ENCODE results near the gene PSMA3. TPM values are rescaled to one million over a fixed set of nuclear protein-coding genes. Genes with fewer than 3 reads are reported as not detected.

The PSMA3 gene
- total RNA-seq, 2 experiments from 2014 or later: 397 to 408 TPM

GRCh38 chr14:58282925-58283593 lies 38.4 kb downstream of the PSMA3 start:
- H3K36me3 Mint-ChIP-seq: peaks cover 62% of the 10 kb centered on the region
- DNase-seq: no peak
- peaks cover 54% of the 10 kb centered on the region for H3K4me1 Mint-ChIP-seq
- no peak overlapping the region for H3K4me3 Mint-ChIP-seq
- H3K27me3 Mint-ChIP-seq: no peaks in the 10 kb centered on the region
- H3K9me3 Mint-ChIP-seq: no peaks in the 10 kb centered on the region
- H3K27ac Mint-ChIP-seq: peak overlapping the region; percentile 93

DNA sequence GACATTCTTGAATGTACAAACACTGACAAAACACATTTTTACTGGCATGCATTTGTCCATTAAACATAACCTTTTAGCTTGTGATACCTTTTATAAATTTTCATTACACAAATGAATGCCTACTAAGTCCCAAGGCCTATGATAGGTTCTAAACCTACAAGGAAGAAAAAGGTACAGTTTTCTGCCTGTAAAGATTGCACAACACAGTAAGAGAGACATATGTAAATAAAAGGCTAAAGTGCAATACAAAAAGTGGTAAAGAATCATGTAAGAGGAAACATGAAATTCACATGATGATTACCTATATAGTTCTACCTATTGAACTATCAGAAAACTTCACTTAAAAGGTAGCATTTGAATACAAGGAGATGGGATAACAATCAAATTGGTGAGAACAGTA lies 39.1 kb downstream of the PSMA3 start:
- DNase-seq: no peak
- Mint-ChIP-seq H3K9me3 (no peaks in the 10 kb centered on the region), H3K4me3 (no peak overlapping the region), H3K36me3 (peaks cover 63% of the 10 kb centered on the region), H3K27me3 (no peaks in the 10 kb centered on the region), H3K27ac (no peak overlapping the region), H3K4me1 (peaks cover 60% of the 10 kb centered on the region)

GRCh38 chr14:58285132-58285531 lies 40.5 kb downstream of the PSMA3 start:
- H3K27ac Mint-ChIP-seq: peak overlapping the region; percentile 74
- H3K4me3 Mint-ChIP-seq: no peak overlapping the region
- peaks cover 65% of the 10 kb centered on the region for H3K36me3 Mint-ChIP-seq
- no peak for DNase-seq
- no peaks in the 10 kb centered on the region for H3K9me3 Mint-ChIP-seq
- peaks cover 66% of the 10 kb centered on the region for H3K4me1 Mint-ChIP-seq
- no peaks in the 10 kb centered on the region for H3K27me3 Mint-ChIP-seq

DNA sequence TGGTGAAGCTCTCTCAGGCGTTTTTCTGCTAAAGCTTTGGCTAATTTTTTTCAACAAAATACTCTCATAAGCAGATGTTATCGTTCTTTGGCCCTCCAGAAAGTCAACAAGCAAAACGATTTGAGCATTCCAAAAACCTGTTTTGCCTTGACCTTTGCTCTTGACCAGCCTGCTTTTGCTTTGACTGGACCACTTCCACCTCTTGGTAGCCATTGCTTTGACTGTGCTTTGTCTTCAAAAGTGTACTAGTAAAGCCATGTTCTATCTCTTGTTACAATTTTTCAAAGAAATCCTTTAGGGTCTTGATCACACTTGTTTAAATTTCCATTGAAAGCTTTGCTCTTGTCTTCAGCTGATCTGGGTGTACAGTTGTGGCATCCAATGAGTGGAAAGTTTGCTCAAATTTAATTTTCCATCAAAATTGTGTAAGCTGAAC lies 43.0 kb downstream of the PSMA3 start:
- Mint-ChIP-seq H3K4me3 (no peak overlapping the region), H3K4me1 (peaks cover 54% of the 10 kb centered on the region), H3K27ac (peak overlapping the region; percentile 46), H3K9me3 (no peaks in the 10 kb centered on the region), H3K27me3 (no peaks in the 10 kb centered on the region), H3K36me3 (peaks cover 47% of the 10 kb centered on the region)
- no peak for DNase-seq

GRCh38 chr14:58288106-58288792 lies 43.6 kb downstream of the PSMA3 start:
- Mint-ChIP-seq H3K4me3 (no peak overlapping the region), H3K36me3 (peaks cover 46% of the 10 kb centered on the region), H3K27me3 (no peaks in the 10 kb centered on the region), H3K4me1 (peaks cover 54% of the 10 kb centered on the region), H3K9me3 (no peaks in the 10 kb centered on the region), H3K27ac (peak overlapping the region; percentile 64)
- DNase-seq: no peak

GRCh38 chr14:58291646-58292045 lies 47.0 kb downstream of the PSMA3 start:
- H3K27me3 Mint-ChIP-seq: no peaks in the 10 kb centered on the region
- no peak for DNase-seq
- H3K4me3 Mint-ChIP-seq: no peak overlapping the region
- peaks cover 55% of the 10 kb centered on the region for H3K4me1 Mint-ChIP-seq
- H3K9me3 Mint-ChIP-seq: no peaks in the 10 kb centered on the region
- H3K27ac Mint-ChIP-seq: no peak overlapping the region
- peaks cover 50% of the 10 kb centered on the region for H3K36me3 Mint-ChIP-seq

DNA sequence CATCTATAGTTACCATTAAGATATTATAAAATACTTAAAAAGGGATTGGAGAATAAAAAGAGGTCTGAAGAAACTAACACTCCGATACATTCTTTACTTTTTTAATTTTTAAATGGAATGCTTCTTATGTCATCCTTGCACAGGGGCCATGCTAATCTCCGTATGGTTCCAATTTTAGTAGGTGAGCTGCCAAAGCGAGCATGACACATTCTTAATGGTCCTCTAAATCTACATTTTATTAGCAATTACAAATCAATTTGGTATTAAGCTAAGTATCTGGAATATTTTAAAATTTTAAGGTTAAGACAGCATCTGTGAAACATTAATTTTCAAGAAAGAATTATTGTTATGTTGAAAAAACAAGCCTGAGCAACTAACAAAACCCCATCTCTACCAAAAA lies 47.5 kb downstream of the PSMA3 start:
- Mint-ChIP-seq H3K27me3 (no peaks in the 10 kb centered on the region), H3K4me3 (no peak overlapping the region), H3K4me1 (peaks cover 55% of the 10 kb centered on the region), H3K9me3 (no peaks in the 10 kb centered on the region), H3K27ac (no peak overlapping the region), H3K36me3 (peaks cover 50% of the 10 kb centered on the region)
- no peak for DNase-seq

DNA sequence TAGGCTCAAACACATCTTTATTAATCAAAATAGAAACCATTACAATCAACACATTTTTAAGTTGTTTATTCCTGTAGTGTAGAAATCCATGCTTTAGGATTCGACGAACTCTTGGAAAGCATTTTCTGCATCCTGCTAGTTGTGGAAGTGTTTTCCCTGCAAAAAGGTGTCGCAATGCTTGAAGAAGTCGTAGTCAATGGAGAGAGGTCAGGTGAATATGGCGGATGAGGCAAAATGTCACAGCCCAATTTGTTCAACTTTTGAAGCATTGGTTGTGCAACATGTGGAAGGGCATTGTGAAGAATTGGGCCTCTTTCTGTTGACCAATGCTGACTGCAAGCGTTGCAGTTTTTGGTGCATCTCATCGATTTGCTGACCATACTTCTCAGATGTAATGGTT lies 49.6 kb downstream of the PSMA3 start:
- no peak for DNase-seq
- Mint-ChIP-seq H3K27me3 (no peaks in the 10 kb centered on the region), H3K36me3 (peaks cover 36% of the 10 kb centered on the region), H3K9me3 (no peaks in the 10 kb centered on the region), H3K4me1 (peaks cover 41% of the 10 kb centered on the region), H3K27ac (no peak overlapping the region), H3K4me3 (no peak overlapping the region)

- H3K27me3 Mint-ChIP-seq: no peaks in the 10 kb centered on the region
- H3K9me3 Mint-ChIP-seq: no peaks in the 10 kb centered on the region
- H3K27ac Mint-ChIP-seq: no peak overlapping the region
- H3K4me1 Mint-ChIP-seq: peaks cover 40% of the 10 kb centered on the region
- H3K36me3 Mint-ChIP-seq: peaks cover 31% of the 10 kb centered on the region
- DNase-seq: no peak
- H3K4me3 Mint-ChIP-seq: no peak overlapping the region
These were observed 52.1 kb downstream of the PSMA3 start for GRCh38 chr14:58296726-58297125.

DNA sequence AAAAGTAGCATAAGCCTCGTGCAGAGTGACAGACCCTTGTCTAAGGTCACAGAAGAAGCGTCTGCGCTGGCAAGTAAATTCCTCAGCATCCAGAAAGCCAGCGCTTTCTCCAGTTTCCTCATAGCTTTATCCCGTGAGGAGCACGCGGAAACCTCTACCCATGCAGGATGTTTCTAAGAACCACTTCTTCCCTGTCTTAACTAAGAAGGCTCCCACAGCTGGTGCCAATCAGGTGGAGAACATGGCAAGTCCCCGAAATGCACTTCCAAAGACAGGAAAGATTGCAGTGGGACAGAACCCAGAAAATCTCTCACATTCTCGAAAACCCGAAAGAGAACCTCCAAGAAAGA lies 52.7 kb downstream of the PSMA3 start:
- Mint-ChIP-seq H3K27me3 (no peaks in the 10 kb centered on the region), H3K27ac (no peak overlapping the region), H3K36me3 (peaks cover 31% of the 10 kb centered on the region), H3K4me3 (no peak overlapping the region), H3K9me3 (no peaks in the 10 kb centered on the region), H3K4me1 (peaks cover 41% of the 10 kb centered on the region)
- DNase-seq: no peak

GRCh38 chr14:58297762-58298476 lies 53.3 kb downstream of the PSMA3 start:
- peaks cover 36% of the 10 kb centered on the region for H3K4me1 Mint-ChIP-seq
- DNase-seq: peak; percentile 97

GRCh38 chr14:58298477-58299400 lies 54.1 kb downstream of the PSMA3 start, which contains the start of gene ARID4A:
Gene ARID4A (plus strand): TSS chr14:58298555. CDS start chr14:58299855, 1,300 bp downstream.
- no peak within 1 kb of the TSS for H3K27ac Mint-ChIP-seq
- peaks cover 27% of the 10 kb centered on the region for H3K36me3 Mint-ChIP-seq
- peak within 1 kb of the TSS; percentile 98 for H3K4me3 Mint-ChIP-seq
- DNase-seq: peak; percentile 84
- no peaks in the 10 kb centered on the region for H3K27me3 Mint-ChIP-seq
- H3K4me1 Mint-ChIP-seq: peaks cover 33% of the 10 kb centered on the region
- no peaks in the 10 kb centered on the region for H3K9me3 Mint-ChIP-seq

More at GRCh38 chr14:58297762-58298476, 53.3 kb downstream of the PSMA3 start:
- Mint-ChIP-seq H3K36me3 (peaks cover 28% of the 10 kb centered on the region), H3K27me3 (no peaks in the 10 kb centered on the region), H3K9me3 (no peaks in the 10 kb centered on the region), H3K27ac (no peak overlapping the region), H3K4me3 (no peak overlapping the region)

DNA sequence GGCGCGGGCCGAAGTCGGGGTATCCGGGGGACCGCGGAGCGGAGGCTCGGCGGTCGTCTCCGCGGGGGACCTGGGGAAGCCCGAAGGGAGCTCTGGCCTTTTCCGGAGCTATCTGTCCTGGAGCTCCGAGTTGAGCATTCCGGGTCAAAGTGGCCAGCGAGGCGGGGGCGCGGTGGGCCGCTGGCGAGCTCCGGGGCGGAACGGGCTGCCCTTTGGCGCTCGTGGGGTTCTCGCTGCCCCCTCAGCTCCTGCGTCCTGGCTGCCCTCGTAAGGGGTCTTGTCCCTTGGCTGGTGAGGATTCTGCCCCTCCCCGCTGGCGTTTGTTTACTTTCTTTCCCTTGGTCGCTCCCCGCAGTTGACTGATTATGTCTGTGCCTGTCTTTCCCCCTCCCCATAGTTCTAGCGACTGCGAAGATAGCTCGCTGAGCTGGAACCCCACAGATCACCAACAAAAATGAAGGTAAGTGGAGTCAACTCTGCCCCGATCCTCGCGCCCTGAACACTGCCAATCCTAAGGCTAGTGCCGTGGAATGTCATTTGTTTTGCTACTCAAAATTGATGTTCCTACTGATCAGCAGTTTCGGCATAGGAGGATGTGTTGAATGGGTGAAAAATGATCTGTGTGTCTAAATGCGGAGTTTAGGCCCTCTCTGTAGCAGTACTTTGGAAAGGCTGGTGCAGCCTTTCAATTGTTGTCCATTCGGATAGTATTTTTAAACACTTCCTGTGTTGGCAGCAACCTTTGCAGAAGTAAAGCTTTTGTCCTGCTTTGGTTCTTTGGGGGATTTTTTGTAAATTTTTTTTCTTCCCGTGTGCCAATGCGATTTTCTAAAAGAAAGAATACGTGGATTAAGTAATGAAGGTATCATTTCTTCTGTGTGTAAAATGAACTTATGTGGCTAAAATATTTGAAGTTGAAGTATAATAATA lies 55.0 kb downstream of the PSMA3 start:
- Mint-ChIP-seq H3K27me3 (no peaks in the 10 kb centered on the region), H3K36me3 (peaks cover 18% of the 10 kb centered on the region), H3K9me3 (no peaks in the 10 kb centered on the region), H3K4me3 (peak overlapping the region; percentile 98), H3K27ac (peak overlapping the region; percentile 90), H3K4me1 (peaks cover 27% of the 10 kb centered on the region)
- peak; percentile 45 for DNase-seq

DNA sequence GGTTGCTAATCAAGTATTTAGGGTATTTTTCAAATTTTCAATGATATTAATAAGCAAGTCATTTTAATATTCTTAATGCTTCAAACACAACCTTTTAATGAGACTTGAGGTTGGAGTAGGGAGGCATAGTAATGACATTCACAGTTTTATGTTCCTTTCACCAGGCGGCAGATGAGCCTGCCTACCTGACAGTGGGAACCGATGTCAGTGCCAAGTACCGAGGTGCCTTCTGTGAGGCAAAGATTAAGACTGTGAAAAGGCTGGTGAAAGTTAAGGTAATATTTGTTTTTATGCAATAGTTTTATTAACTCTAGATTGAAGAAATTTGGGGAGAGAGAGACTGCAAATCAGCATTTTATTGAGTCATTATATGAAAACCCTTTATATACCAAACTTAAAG lies 56.8 kb downstream of the PSMA3 start:
- H3K27ac Mint-ChIP-seq: no peak overlapping the region
- H3K27me3 Mint-ChIP-seq: no peaks in the 10 kb centered on the region
- peaks cover 15% of the 10 kb centered on the region for H3K4me1 Mint-ChIP-seq
- H3K9me3 Mint-ChIP-seq: no peaks in the 10 kb centered on the region
- DNase-seq: no peak
- H3K36me3 Mint-ChIP-seq: peaks cover 8% of the 10 kb centered on the region
- H3K4me3 Mint-ChIP-seq: no peak overlapping the region
